ENCODE results near the gene ZBTB7C.

Gene ZBTB7C

GRCh38 chr18:48098538-48098937, 310.6 kb downstream of the ZBTB7C start:
- Histone ChIP-seq H3F3A (ENCODE audit: low read depth) (no peaks in the 10 kb centered on the region), H3K9me3 (ENCODE audit: insufficient read depth, low read depth, low read length) (no peaks in the 10 kb centered on the region), H3K79me2 (ENCODE audit: insufficient read depth, low read length) (no peaks in the 10 kb centered on the region), H4K20me1 (ENCODE audit: insufficient read depth, low read length, poor library complexity, severe bottlenecking) (no peaks in the 10 kb centered on the region), H3K9me2 (replicated peaks; ENCODE audit: low read depth, low read length) (no peaks in the 10 kb centered on the region), H2AFZ (ENCODE audit: low read length) (no peak overlapping the region), H3K36me3 (ENCODE audit: insufficient read depth, low read length) (no peaks in the 10 kb centered on the region), H3K4me2 (ENCODE audit: low read depth, low read length, poor library complexity, severe bottlenecking) (no peak overlapping the region), H3K9ac (ENCODE audit: low read depth, low read length, poor library complexity, severe bottlenecking) (no peak overlapping the region), H3K4me3 (ENCODE audit: low read length, poor library complexity, severe bottlenecking) (no peak overlapping the region), H3K4me1 (ENCODE audit: insufficient read depth, low read length, poor library complexity, severe bottlenecking) (no peaks in the 10 kb centered on the region), H3K27me3 (ENCODE audit: insufficient read depth, low read length, poor library complexity, severe bottlenecking) (no peaks in the 10 kb centered on the region)
- TF ChIP-seq EZH2phosphoT487 (IDR thresholded peaks at IDR 0.05; ENCODE audit: borderline replicate concordance) (no peak), CTCF (conservative IDR thresholded peaks at IDR 0.05; ENCODE audit: low read length) (no peak)

- H3K9me3 ChIP-seq (ENCODE audit: insufficient read depth, low read depth, low read length): no peaks in the 10 kb centered on the region
- no peaks in the 10 kb centered on the region for H3K27me3 ChIP-seq (ENCODE audit: insufficient read depth, low read length, poor library complexity, severe bottlenecking)
- no peaks in the 10 kb centered on the region for H3K4me1 ChIP-seq (ENCODE audit: insufficient read depth, low read length, poor library complexity, severe bottlenecking)
- H3F3A ChIP-seq (ENCODE audit: low read depth): no peaks in the 10 kb centered on the region
- TF ChIP-seq CTCF (conservative IDR thresholded peaks at IDR 0.05; ENCODE audit: low read length) (no peak), EZH2phosphoT487 (IDR thresholded peaks at IDR 0.05; ENCODE audit: borderline replicate concordance) (no peak)
- H4K20me1 ChIP-seq (ENCODE audit: insufficient read depth, low read length, poor library complexity, severe bottlenecking): no peaks in the 10 kb centered on the region
- H3K9me2 ChIP-seq (replicated peaks; ENCODE audit: low read depth, low read length): no peaks in the 10 kb centered on the region
- no peak overlapping the region for H3K9ac ChIP-seq (ENCODE audit: low read depth, low read length, poor library complexity, severe bottlenecking)
- no peak overlapping the region for H2AFZ ChIP-seq (ENCODE audit: low read length)
- no peaks in the 10 kb centered on the region for H3K79me2 ChIP-seq (ENCODE audit: insufficient read depth, low read length)
- no peaks in the 10 kb centered on the region for H3K36me3 ChIP-seq (ENCODE audit: insufficient read depth, low read length)
- H3K4me3 ChIP-seq (ENCODE audit: low read length, poor library complexity, severe bottlenecking): no peak overlapping the region
- H3K4me2 ChIP-seq (ENCODE audit: low read depth, low read length, poor library complexity, severe bottlenecking): no peak overlapping the region
These were observed 311.2 kb downstream of the ZBTB7C start for GRCh38 chr18:48098007-48098406.

DNA sequence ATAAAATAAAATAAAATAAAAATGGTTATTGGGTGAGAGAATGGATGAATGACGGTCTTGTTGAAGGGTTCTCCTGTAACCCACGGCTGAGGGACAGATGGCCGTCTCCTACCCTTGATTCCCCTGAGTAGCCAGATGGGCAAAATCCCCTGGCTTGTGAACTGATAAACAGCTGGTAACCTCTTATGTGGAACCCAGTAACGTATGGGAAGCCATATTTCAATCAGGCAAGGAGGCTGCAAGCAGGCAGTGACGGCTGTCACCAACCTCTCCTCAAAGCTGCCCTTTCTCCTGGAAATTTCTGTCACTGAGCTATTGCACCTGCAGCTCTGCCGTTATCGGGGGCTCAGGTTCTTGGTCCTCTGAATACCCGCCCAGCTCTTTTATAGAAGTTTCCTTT, 313.5 kb downstream of the ZBTB7C start:
- TF ChIP-seq CTCF (conservative IDR thresholded peaks at IDR 0.05; ENCODE audit: low read length) (no peak), EZH2phosphoT487 (IDR thresholded peaks at IDR 0.05; ENCODE audit: borderline replicate concordance) (no peak)
- H2AFZ ChIP-seq (ENCODE audit: low read length): no peak overlapping the region
- H3K36me3 ChIP-seq (ENCODE audit: insufficient read depth, low read length): no peaks in the 10 kb centered on the region
- H3K4me2 ChIP-seq (ENCODE audit: low read depth, low read length, poor library complexity, severe bottlenecking): no peak overlapping the region
- H3K4me1 ChIP-seq (ENCODE audit: insufficient read depth, low read length, poor library complexity, severe bottlenecking): no peaks in the 10 kb centered on the region
- no peaks in the 10 kb centered on the region for H3K79me2 ChIP-seq (ENCODE audit: insufficient read depth, low read length)
- no peaks in the 10 kb centered on the region for H3K9me3 ChIP-seq (ENCODE audit: insufficient read depth, low read depth, low read length)
- H3K9ac ChIP-seq (ENCODE audit: low read depth, low read length, poor library complexity, severe bottlenecking): no peak overlapping the region
- no peaks in the 10 kb centered on the region for H3K9me2 ChIP-seq (replicated peaks; ENCODE audit: low read depth, low read length)
- H3K27me3 ChIP-seq (ENCODE audit: insufficient read depth, low read length, poor library complexity, severe bottlenecking): no peaks in the 10 kb centered on the region
- no peaks in the 10 kb centered on the region for H3F3A ChIP-seq (ENCODE audit: low read depth)
- no peaks in the 10 kb centered on the region for H4K20me1 ChIP-seq (ENCODE audit: insufficient read depth, low read length, poor library complexity, severe bottlenecking)
- no peak overlapping the region for H3K4me3 ChIP-seq (ENCODE audit: low read length, poor library complexity, severe bottlenecking)

Data from Loucy (cell line).